HG02840 (cell line): Measurements from ENCODE around the gene NELFCD.
"Not testable (repeated sequence)": the region's sequence is repeated elsewhere in the genome, so short reads cannot be mapped to it uniquely, and the experiment has no call there.

Experiments used
- ATAC-seq: cut with Tn5 transposase; IDR thresholded peaks from one replicate; pipeline ENCODE4 v1.9.1; 2021; ENCODE audit warnings: mild to moderate bottlenecking, moderate library complexity, moderate number of reproducible peaks; ENCODE audit not compliant: unreplicated experiment, low FRiP score

The NELFCD gene

DNA sequence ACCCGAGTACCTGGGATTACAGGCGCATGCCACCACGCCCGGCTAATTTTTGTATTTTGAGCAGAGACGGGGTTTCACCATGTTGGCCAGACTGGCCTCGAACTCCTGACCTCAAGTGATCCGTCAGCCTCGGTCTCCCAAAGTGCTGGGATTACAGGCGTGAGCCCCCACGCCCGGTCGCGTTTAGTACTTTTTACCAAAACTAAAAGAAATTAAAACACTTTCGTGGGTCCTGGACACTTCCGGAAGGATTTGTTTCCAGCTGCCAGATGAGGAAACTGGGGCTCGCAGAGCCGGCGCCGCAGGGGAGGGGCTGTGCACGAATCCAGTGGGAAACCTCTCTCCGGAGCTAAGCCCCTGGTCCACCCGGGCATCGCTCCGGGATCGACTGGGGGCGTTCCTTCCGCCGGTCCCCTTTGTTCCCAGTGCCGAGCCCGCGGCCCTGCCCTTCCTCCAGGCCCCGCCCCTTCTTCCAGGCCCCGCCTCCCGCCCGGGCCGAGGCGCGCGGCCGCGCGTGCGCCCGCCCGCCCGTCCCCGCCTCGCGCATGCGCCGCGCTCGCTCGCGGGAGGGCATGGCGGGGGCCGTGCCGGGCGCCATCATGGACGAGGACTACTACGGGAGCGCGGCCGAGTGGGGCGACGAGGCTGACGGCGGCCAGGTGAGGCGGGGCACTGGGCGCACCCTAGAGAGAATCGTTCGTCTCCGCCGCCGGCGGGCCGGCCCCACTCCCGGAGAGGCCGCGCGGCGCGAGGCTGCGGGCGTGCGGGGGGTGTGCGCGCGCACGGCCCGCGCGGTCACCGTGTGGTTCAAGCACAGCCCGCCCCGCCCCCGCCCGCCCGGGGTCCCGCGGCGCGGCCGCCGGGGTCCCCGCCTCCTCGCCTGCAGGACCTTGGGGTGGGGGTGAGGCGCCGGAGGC lies at the start of gene NELFCD:
NELFCD (plus strand) TSS at position 546 of the 917 bp plus-strand sequence; CDS start at position 600, 54 bp downstream.
- ATAC-seq, result peak; percentile 75

GRCh38 chr20:58932170-58932569 lies 48.9 kb upstream of the NELFCD start:
- ATAC-seq, result no peak

- no peak for ATAC-seq
Measured at GRCh38 chr20:58938078-58938477, 43.0 kb upstream of the NELFCD start.

DNA sequence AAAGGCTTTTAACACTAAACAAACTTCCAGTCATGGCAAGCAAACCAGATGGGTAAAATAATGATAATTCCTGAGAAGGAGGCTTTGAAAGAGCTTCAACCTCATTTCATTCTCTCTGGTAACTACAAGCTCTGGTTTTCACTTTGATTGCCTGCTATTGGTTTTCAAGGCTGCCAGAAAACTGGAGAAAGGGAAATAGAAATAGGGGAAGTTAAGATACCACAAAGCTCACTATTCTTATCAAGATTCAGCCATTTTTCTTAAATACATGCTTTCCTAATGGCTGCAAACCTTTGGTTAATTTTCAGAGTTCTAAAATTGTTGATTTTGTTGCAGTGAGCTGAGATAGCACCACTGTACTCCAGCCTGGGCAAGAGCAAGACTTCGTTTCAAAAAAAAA lies 42.5 kb upstream of the NELFCD start:
- no peak for ATAC-seq

GRCh38 chr20:58941471-58941870 lies 39.6 kb upstream of the NELFCD start:
- ATAC-seq, result no peak

DNA sequence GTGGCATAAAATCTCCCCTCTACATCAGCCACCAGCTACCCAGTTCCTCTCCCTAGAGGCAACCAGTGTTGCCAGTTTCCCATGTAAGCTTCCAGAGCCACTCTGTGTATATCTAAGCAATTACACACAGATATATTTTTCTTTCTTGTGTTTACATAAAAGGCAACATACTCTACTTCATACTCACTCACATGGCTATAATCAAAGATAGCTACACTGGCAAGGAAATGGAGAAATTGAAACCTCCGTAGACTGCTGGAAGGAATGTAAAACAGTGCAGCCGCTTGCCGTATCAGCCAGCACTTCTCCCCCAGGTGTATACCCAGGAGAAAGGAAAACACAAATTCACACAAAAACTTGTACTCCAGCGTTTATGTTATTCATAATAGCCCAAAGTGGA lies 38.5 kb upstream of the NELFCD start:
- no peak for ATAC-seq

- no peak for ATAC-seq
Measured at GRCh38 chr20:58944610-58945009, 36.4 kb upstream of the NELFCD start.

DNA sequence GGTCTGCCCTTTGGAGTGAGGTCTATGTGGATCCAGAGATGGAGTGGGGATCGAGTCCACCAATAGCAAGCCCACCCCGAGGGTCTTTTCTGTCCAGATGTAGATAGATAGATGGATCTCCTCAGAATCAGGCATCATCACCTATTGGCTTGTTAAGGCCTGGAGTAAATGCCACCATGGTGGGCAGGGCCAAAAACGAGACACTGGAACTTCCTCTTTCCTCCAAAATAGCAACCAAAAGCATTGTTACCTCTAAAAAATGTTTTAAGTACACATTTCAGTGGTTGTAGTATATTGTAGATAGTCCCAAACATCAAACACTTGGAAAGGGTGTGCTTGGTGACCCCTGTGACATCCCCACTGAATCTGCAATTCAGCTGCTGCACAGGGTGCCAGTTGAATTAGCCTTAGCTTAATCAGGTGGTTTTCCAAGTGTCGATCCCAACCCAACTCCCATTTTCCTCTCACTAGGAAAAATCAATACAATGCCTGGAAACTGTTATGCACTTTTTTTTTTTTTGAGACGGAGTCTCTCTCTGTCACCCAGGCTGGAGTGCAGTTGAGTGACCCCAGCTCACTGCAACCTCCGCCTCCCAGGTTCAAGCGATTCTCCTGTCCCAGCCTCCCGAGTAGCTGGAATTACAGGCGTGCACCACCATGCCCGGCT lies 35.0 kb upstream of the NELFCD start:
- no peak for ATAC-seq

GRCh38 chr20:58947797-58948388 lies 33.2 kb upstream of the NELFCD start:
- not testable (repeated sequence) for ATAC-seq

DNA sequence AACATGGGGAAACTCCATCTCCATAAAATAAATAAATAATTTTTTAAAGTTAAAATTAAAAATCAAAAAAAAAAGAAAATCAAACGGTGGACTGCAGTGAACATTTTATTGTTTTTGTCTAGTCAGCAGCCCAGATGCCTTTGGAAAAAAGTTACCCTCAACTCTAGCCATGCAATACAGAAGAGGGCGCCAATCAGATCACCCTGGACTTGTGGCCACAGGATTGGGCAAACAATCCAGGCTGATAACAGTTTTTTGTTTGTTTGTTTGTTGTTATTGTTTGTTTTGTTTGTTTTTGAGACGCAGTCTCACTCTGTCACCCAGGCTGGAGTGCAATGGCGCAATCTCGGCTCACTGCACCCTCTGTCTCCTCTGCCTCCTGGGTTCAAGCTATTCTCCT lies 30.5 kb upstream of the NELFCD start:
- no peak for ATAC-seq

DNA sequence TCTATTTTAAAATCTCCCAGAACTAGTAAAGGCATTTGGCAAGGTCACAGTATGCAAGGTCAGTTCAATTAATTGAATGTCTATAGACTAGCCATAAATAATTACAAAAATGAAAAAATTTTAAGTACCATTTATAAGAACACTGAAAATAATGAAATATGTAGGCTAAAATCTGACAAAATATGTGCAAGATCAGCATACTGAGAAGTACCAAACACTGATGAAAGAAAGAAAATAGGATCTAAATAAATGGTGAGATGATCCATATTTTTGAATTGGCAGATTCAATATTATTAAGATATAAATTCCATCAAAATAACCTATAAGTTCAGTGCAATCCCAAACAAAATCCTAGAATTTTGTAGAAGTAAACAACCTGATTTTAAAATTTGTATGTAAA lies 28.0 kb upstream of the NELFCD start:
- no peak for ATAC-seq

DNA sequence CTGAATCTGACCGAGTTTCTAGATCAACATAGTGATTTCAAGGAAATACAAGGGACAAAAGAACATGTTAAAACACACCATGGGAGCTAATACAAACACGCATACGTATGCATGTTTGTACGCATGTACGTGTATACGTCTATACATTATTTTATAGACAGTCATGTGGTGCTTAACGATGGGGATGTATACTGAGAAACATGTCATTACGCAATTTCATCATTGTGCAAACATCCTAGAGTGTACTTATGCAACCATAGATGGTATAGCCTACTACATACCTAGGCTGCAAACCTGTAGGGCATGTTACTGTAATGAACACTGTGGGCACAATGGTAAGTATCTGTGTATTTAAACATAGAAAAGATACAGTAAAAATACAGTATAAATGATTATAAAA lies 25.0 kb upstream of the NELFCD start:
- no peak for ATAC-seq

DNA sequence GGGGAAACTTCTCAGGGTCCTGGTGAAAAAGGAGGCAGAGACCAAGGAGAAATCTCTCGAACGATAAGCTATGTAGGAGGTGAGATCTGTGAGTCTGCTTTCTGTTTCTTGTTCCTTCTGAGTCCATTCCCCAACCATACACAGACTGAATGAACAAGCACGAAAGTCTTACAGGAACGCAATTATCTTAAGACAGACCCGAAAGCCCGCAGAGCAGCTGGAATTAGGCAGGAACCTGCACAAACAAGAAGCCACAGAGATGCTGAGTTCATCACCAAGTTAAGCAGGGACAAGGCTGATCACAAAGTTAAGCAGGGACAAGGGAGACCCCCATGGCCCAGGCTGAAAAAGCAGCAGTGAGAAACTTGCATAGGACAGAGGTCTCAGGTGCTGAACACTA lies 21.4 kb upstream of the NELFCD start:
- no peak for ATAC-seq

- ATAC-seq, result no peak
Measured at GRCh38 chr20:58963060-58963584, 17.9 kb upstream of the NELFCD start.

DNA sequence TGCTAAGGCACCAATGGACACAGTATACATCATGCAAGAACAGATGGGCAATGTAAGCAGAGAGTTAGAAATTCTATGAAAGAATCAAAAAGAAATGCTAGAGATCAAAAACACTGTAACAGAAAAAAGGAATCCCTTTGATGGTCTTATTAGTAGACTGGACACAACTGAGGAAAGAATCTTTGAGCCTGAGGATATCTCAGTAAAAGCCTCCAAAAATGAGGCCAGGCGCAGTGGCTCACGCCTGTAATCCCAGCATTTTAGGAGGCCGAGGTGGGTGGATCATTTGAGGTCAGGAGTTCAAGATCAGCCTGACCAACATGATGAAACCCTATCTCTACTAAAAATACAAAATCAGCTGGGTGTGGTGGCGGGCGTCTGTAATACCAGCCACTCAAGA lies 17.1 kb upstream of the NELFCD start:
- not testable (repeated sequence) for ATAC-seq

- no peak for ATAC-seq
Measured at GRCh38 chr20:58965270-58966064, 15.6 kb upstream of the NELFCD start.

DNA sequence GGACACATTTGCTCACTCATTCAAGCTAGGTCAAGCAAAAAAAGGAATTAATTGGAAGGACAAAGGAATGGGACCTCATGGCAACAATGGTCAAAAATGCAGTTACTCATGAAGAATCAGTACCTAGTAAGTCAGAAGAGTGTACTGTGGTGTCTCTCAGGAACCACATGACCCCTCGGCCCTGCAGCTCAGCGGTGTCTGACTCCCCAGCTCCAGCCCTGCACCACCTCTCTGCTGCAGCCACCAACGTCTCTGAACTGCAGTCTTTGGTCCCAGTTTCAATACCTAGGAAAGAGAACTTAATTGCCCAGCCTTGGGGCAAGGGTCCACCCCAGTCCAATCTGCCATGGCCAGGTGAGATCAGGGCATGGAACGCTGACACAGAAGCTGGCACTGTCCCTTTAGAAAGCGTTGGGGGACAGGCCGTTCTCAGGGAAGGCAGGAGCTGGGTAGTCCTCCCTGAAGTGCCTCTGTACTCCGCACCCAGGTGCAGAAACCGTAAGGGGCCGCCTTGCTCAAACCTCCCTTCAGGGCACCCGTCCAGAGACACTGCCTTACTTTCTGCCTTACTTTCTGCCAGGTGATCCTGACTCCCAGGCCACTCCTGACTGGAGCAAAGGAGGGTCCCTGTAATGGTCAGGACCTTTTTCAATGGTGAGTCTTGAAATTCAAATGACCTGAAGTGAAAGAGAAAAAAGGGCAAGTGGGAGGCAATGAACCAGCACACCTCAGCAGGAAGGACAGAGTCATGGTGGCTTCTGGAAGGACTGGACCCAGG lies 13.2 kb upstream of the NELFCD start:
- no peak for ATAC-seq

GRCh38 chr20:58969439-58969838 lies 11.6 kb upstream of the NELFCD start:
- ATAC-seq, result no peak

DNA sequence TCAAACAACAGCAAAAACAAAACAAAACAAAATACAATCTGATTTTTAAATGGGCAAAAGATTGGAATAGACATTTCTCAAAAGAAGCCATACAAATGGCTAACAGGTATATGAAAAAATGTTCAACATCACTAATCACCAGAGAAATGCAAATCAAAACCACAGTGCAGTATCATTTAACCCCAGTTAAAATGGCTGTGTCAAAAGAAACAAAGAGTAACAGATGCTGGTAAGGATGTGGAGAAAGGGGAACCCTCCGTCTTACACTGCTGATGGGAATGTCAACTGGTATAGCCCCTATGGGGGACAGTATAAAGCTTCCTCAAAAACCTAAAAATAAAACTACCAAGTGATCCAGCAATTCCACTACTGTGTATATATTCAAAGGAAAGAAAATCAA lies 10.9 kb upstream of the NELFCD start:
- ATAC-seq, result no peak

DNA sequence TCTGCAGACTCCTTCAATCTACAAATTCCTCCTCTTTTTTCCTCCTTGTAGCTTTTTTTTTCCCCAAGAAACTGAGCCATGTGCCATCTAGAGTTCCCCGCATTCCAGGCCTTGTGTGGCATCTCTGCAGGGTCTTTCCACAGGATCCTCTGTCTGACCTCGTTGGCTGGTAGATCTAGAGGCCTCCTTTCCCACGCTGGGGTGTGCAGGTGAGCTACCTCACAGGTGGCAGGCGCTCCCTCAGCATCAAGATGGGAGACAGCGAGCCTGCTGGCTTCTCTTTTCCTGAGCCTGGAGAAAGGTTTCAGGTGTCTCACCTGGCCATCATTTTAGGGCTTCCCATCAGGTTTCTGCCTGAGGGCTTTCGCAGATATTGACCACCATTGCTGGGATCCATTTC lies 9.6 kb upstream of the NELFCD start:
- ATAC-seq, result no peak
